ENCODE results near the gene SHB. TPM values are rescaled to one million over a fixed set of nuclear protein-coding genes. Genes with fewer than 3 reads are reported as not detected.

The SHB gene
- total and polyA plus RNA-seq, 2 donors (not counting 3 experiments of a cell fraction or from before 2014, with no cell fraction given): 13.4 to 24.9 TPM

DNA sequence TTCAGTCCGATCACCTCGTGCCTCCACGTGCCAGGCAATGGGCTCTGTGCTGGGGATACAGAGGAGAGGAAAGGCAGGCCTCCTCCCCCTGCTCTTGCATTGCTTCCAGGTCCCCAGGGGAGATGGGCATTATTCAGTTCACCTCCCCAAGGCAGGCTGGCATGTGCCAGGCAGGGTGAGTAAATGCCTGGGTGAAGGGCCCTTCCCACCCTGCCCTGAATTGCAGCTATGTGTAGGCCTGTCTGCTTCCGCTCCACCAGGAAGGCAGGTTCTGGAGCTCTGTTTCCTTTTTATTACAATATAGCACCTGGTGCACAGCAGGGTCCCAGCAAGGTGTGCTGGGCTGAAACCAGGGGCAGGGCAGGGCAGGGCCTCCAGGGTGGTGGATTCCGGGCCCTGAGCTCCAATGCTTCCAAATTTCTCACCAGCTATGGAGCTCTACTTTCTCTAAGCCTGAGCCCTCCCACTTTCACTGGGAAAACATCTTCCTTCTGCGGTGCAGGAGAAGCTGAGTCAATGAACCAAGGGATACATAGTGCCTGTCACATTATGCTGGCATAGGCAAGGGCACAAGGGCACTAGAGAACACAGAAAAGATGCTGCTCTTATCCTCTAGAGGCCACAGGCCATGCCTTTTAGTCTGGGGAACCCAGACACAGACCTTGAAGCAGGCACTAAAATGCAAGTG is 42.0 kb downstream of the SHB start:
- dilution Hi-C loops (cut with MboI; ENCODE audit: extremely low pct_ligation_motif_present, low sequenced_read_pairs) (no loop called here), intact Hi-C loops (cut with micrococcal nuclease) (loop anchor here (1.0 kb wide), 6 partner anchors 9 to 73 kb away; partner anchors contain the start of gene SHB)
- ChIA-PET CTCF (interaction anchor here (1.0 to 3.2 kb wide), 15 partner anchors 9 to 134 kb away, joined by 3 to 23 read pairs (median 7); partner anchors contain the start of gene SHB), POLR2A (interaction anchor here (0.8 to 2.2 kb wide), 2 partner anchors 18 to 21 kb away, joined by 3 to 8 read pairs; no protein-coding TSS in a partner anchor)
- no peaks in the 10 kb centered on the region for H4K20me1 ChIP-seq (replicated peaks; ENCODE audit: control insufficient read depth, extremely low read depth, insufficient read depth, low read length)
- H2AFZ ChIP-seq (ENCODE audit: low read depth, low read length): no peak overlapping the region
- TF ChIP-seq POLR2AphosphoS5 (IDR thresholded peaks at IDR 0.05; ENCODE audit: insufficient read depth, low read depth, low read length): no peak
- TF ChIP-seq, protein P1, sequence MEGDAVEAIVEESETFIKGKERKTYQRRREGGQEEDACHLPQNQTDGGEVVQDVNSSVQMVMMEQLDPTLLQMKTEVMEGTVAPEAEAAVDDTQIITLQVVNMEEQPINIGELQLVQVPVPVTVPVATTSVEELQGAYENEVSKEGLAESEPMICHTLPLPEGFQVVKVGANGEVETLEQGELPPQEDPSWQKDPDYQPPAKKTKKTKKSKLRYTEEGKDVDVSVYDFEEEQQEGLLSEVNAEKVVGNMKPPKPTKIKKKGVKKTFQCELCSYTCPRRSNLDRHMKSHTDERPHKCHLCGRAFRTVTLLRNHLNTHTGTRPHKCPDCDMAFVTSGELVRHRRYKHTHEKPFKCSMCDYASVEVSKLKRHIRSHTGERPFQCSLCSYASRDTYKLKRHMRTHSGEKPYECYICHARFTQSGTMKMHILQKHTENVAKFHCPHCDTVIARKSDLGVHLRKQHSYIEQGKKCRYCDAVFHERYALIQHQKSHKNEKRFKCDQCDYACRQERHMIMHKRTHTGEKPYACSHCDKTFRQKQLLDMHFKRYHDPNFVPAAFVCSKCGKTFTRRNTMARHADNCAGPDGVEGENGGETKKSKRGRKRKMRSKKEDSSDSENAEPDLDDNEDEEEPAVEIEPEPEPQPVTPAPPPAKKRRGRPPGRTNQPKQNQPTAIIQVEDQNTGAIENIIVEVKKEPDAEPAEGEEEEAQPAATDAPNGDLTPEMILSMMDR (IDR thresholded peaks at IDR 0.05; ENCODE audit: extremely low read depth in 1 of 2, insufficient read depth in 1 of 2, low read depth in 1 of 2, low read length in 2 of 2): no peak
- TF ChIP-seq POLR2A (IDR thresholded peaks at IDR 0.05; ENCODE audit: low read depth, low read length): no peak
- TF ChIP-seq MYC (IDR thresholded peaks at IDR 0.05; ENCODE audit: low read depth, low read length): no peak
- TF ChIP-seq, protein P2, sequence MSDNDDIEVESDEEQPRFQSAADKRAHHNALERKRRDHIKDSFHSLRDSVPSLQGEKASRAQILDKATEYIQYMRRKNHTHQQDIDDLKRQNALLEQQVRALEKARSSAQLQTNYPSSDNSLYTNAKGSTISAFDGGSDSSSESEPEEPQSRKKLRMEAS (IDR thresholded peaks at IDR 0.05; ENCODE audit: insufficient read depth, insufficient read length): no peak
- no peak for TF ChIP-seq FOS (IDR thresholded peaks at IDR 0.05; ENCODE audit: borderline replicate concordance, insufficient read depth, low read length)
- no peak for TF ChIP-seq JUN (IDR thresholded peaks at IDR 0.05; ENCODE audit: borderline replicate concordance, insufficient read depth, insufficient read length, low read depth)
- TF ChIP-seq GATA2 (IDR thresholded peaks at IDR 0.05; ENCODE audit: insufficient read depth, insufficient read length, low read depth, low read length): no peak
- H3K4me2 ChIP-seq (ENCODE audit: insufficient read depth, low read length): peak overlapping the region; percentile 21
- FAIRE-seq: peak; percentile 55
- no peaks in the 10 kb centered on the region for H3K27me3 ChIP-seq (ENCODE audit: control insufficient read depth in 2 of 2, insufficient read depth in 2 of 2, low read length in 2 of 2)
- no peaks in the 10 kb centered on the region for H3K9me3 ChIP-seq (replicated peaks; ENCODE audit: control insufficient read depth, insufficient read depth, low read length)
- no peaks in the 10 kb centered on the region for H3K9me1 ChIP-seq (replicated peaks; ENCODE audit: control insufficient read depth, extremely low read depth, insufficient read depth, low read length)
- H3K9ac ChIP-seq (replicated peaks; ENCODE audit: extremely low read depth, insufficient read depth, low read length): peak overlapping the region; percentile 85
- no peak overlapping the region for H3K4me3 ChIP-seq (replicated peaks in 1 of 3; ENCODE audit: insufficient read depth in 1 of 3, low read depth in 1 of 3, low read length in 3 of 3)
- peaks cover 70% of the 10 kb centered on the region for H3K79me2 ChIP-seq (ENCODE audit: control insufficient read depth, insufficient read depth, low read length)
- DNase-seq (ENCODE audit: low read depth, low spot score): no peak
- peaks cover 37% of the 10 kb centered on the region for H3K4me1 ChIP-seq (ENCODE audit: control insufficient read depth, extremely low read depth, insufficient read depth, low read length)
- H3K27ac ChIP-seq (ENCODE audit: insufficient read depth, low read depth, low read length): peak overlapping the region; percentile 97
- peaks cover 0 to 2% of the 10 kb centered on the region in 2 experiments for H3K36me3 ChIP-seq (ENCODE audit: control insufficient read depth in 2 of 2, extremely low read depth in 1 of 2, insufficient read depth in 2 of 2, low read length in 2 of 2)
- no TSS peak for BruUV-seq (replicated peaks)

Measured in endothelial cell of umbilical vein (primary cell).